ENCODE measurements around the gene PLEKHA4.

DNA sequence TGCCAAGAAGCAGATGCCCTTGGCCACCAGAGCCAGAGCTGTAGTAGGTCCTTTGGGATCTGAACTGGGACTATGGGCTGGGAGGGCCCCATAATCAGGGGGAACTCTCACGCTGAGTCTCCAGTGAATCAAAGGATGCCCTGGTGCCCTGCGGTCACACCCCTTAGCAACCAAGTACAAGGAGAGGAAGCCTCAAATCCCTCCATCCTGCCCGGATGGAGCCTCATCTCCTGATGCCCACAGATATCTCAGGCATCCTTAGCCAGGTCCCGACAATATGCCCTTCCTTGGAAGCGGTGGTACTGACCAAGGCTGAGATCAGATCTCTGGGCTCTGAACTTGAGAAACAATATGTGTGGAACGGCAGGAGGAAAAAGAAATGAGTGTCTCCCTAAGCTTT is 1.7 kb downstream of the PLEKHA4 start:
- no peak for TF ChIP-seq GATA2 (IDR thresholded peaks at IDR 0.05; ENCODE audit: low read depth, low read length)
- no peak for TF ChIP-seq GATA3 (IDR thresholded peaks at IDR 0.05; ENCODE audit: low read depth, low read length)
